Measurements from ENCODE around the gene FYN.

Gene FYN

GRCh38 chr6:111769365-111770152 lies 103.7 kb downstream of the FYN start:
- no peak for DNase-seq (ENCODE audit: low read depth)

GRCh38 chr6:111768431-111768770 lies 104.9 kb downstream of the FYN start:
- DNase-seq (ENCODE audit: low read depth) = no peak

GRCh38 chr6:111767752-111768430 lies 105.4 kb downstream of the FYN start:
- no peak for DNase-seq (ENCODE audit: low read depth)

GRCh38 chr6:111766201-111766857 lies 106.9 kb downstream of the FYN start:
- no peak for DNase-seq (ENCODE audit: low read depth)

GRCh38 chr6:111765763-111766162 lies 107.5 kb downstream of the FYN start:
- DNase-seq (ENCODE audit: low read depth) = no peak

GRCh38 chr6:111764238-111765175 lies 108.7 kb downstream of the FYN start:
- DNase-seq (ENCODE audit: low read depth) = peak; percentile 55

- DNase-seq (ENCODE audit: low read depth) = no peak
These were observed 109.9 kb downstream of the FYN start for GRCh38 chr6:111763381-111763780.

- DNase-seq (ENCODE audit: low read depth) = peak; percentile 26
These were observed 111.4 kb downstream of the FYN start for GRCh38 chr6:111761783-111762312.

- no peak for DNase-seq (ENCODE audit: low read depth)
These were observed 112.0 kb downstream of the FYN start for GRCh38 chr6:111761212-111761611.

GRCh38 chr6:111759836-111760785 lies 113.1 kb downstream of the FYN start:
- DNase-seq (ENCODE audit: low read depth) = no peak

- DNase-seq (ENCODE audit: low read depth) = no peak
These were observed 113.9 kb downstream of the FYN start for GRCh38 chr6:111759331-111759835.

GRCh38 chr6:111758608-111759329 lies 114.5 kb downstream of the FYN start:
- peak; percentile 17 for DNase-seq (ENCODE audit: low read depth)

GRCh38 chr6:111757342-111757741 lies 115.9 kb downstream of the FYN start:
- no peak for DNase-seq (ENCODE audit: low read depth)

- DNase-seq (ENCODE audit: low read depth) = no peak
These were observed 118.8 kb downstream of the FYN start for GRCh38 chr6:111754423-111754822.

GRCh38 chr6:111753573-111753972 lies 119.7 kb downstream of the FYN start:
- no peak for DNase-seq (ENCODE audit: low read depth)

- DNase-seq (ENCODE audit: low read depth) = no peak
These were observed 120.8 kb downstream of the FYN start for GRCh38 chr6:111752476-111752875.

GRCh38 chr6:111750753-111751673 lies 122.2 kb downstream of the FYN start:
- DNase-seq (ENCODE audit: low read depth) = peak; percentile 20

- no peak for DNase-seq (ENCODE audit: low read depth)
These were observed 123.1 kb downstream of the FYN start for GRCh38 chr6:111750153-111750552.

- no peak for DNase-seq (ENCODE audit: low read depth)
These were observed 125.0 kb downstream of the FYN start for GRCh38 chr6:111748231-111748647.
